Neuronal stem cell (in vitro differentiated cells): ENCODE measurements around the gene PRDX1.
"Not testable (repeated sequence)": the region's sequence is repeated elsewhere in the genome, so short reads cannot be mapped to it uniquely, and the experiment has no call there.

Experiments
- DNase-seq: peaks from one replicate; pipeline ENCODE4 v3.0.0-alpha.2; 2013; ENCODE audit warnings: low spot score
- H2AFZ ChIP-seq: one replicate; pipeline ENCODE4 v1.6.1; 2013; ENCODE audit warnings: mild to moderate bottlenecking, low read length, inconsistent platforms
- H2AK5ac ChIP-seq: 2 replicates; pipeline ENCODE4 v1.6.1; 2013; ENCODE audit warnings: low read depth, mild to moderate bottlenecking, inconsistent platforms, low read length, moderate library complexity, mixed read lengths
- H2BK120ac ChIP-seq: 2 replicates; pipeline ENCODE4 v1.6.1; 2013; ENCODE audit warnings: low read depth, mild to moderate bottlenecking, inconsistent platforms, low read length, moderate library complexity, mixed read lengths
- H2BK12ac ChIP-seq: one replicate; pipeline ENCODE4 v1.6.1; 2013; ENCODE audit warnings: low read length, inconsistent platforms
- H2BK15ac ChIP-seq: 2 replicates; pipeline ENCODE4 v1.6.1; 2013; ENCODE audit warnings: mild to moderate bottlenecking, low read length, inconsistent platforms, mixed read lengths
- H2BK5ac ChIP-seq: one replicate; pipeline ENCODE4 v1.6.1; 2013; ENCODE audit warnings: inconsistent platforms, mild to moderate bottlenecking, low read length, moderate library complexity
- H3K14ac ChIP-seq: one replicate; pipeline ENCODE4 v1.6.1; 2013; ENCODE audit warnings: low read length, inconsistent platforms
- H3K18ac ChIP-seq: 2 replicates; pipeline ENCODE4 v1.6.1; 2013; ENCODE audit warnings: low read length, inconsistent platforms
- H3K23ac ChIP-seq: 2 replicates; pipeline ENCODE4 v1.6.1; 2013; ENCODE audit warnings: low read depth, mild to moderate bottlenecking, mixed read lengths, low read length, inconsistent platforms; ENCODE audit not compliant: poor library complexity
- H3K27ac ChIP-seq: replicated peaks from 3 replicates; pipeline ENCODE4 v1.5.1; 2013; ENCODE audit warnings: low read length, inconsistent platforms
- H3K27me3 ChIP-seq, 3 experiments: 2 replicates each; pipeline ENCODE4 v1.6.1; 2013; ENCODE audit warnings: low read length in 3 of 3, mild to moderate bottlenecking in 2 of 3, inconsistent platforms in 1 of 3, low read depth in 1 of 3, mixed read lengths in 1 of 3, moderate library complexity in 1 of 3; ENCODE audit not compliant: control insufficient read depth in 3 of 3, insufficient read depth in 3 of 3
- H3K36me3 ChIP-seq, 2 donors: replicated peaks in 1 of 2; 2 replicates each; pipeline ENCODE4 v1.6.1; 2013; ENCODE audit warnings: low read length in 2 of 2; ENCODE audit not compliant: control insufficient read depth in 2 of 2, insufficient read depth in 2 of 2
- H3K4ac ChIP-seq: 2 replicates; pipeline ENCODE4 v1.6.1; 2013; ENCODE audit warnings: inconsistent platforms, mild to moderate bottlenecking, low read length, moderate library complexity
- H3K4me1 ChIP-seq, 2 donors: 1 replicate in 1 of 2; 2 replicates in 1 of 2; pipeline ENCODE4 v1.6.1; 2013; ENCODE audit warnings: low read length in 2 of 2, low read depth in 1 of 2; ENCODE audit not compliant: control insufficient read depth in 2 of 2, insufficient read depth in 1 of 2
- H3K4me2 ChIP-seq: one replicate; pipeline ENCODE4 v1.6.1; 2013; ENCODE audit warnings: mild to moderate bottlenecking, low read length, inconsistent platforms; ENCODE audit not compliant: insufficient read depth, poor library complexity, severe bottlenecking
- H3K4me3 ChIP-seq, 2 donors: 2 replicates each; pipeline ENCODE4 v1.5.1; 2013; ENCODE audit warnings: low read length in 2 of 2, mild to moderate bottlenecking in 2 of 2, inconsistent platforms in 1 of 2, moderate library complexity in 1 of 2
- H3K79me1 ChIP-seq: one replicate; pipeline ENCODE4 v1.6.1; 2013; ENCODE audit warnings: low read depth, mild to moderate bottlenecking, inconsistent platforms, low read length, moderate library complexity
- H3K9ac ChIP-seq: one replicate; pipeline ENCODE4 v1.6.1; 2013; ENCODE audit warnings: mild to moderate bottlenecking, low read depth, low read length, inconsistent platforms; ENCODE audit not compliant: poor library complexity
- H3K9me3 ChIP-seq, 2 donors: replicated peaks in 1 of 2; 2 replicates each; pipeline versions ENCODE3 to v1.6.1; 2013; ENCODE audit warnings: low read length in 2 of 2, mild to moderate bottlenecking in 2 of 2, inconsistent platforms in 1 of 2, low read depth in 1 of 2, mixed read lengths in 1 of 2, moderate library complexity in 1 of 2; ENCODE audit not compliant: control insufficient read depth in 2 of 2, insufficient read depth in 1 of 2
- H4K8ac ChIP-seq: one replicate; pipeline ENCODE4 v1.6.1; 2013; ENCODE audit warnings: low read depth, mild to moderate bottlenecking, inconsistent platforms, low read length, moderate library complexity
- H4K91ac ChIP-seq: one replicate; pipeline ENCODE4 v1.6.1; 2013; ENCODE audit warnings: low read length, low read depth, mild to moderate bottlenecking, inconsistent platforms; ENCODE audit not compliant: poor library complexity
- WGBS, 2 donors: extraction: QIAGEN DNeasy Blood & Tissue Kit; methylation state at CpG; one replicate each; pipeline ENCODE4 v1.1.7; 2013; ENCODE audit warnings: missing lambda C conversion rate in 2 of 2, mixed read lengths in 1 of 2; ENCODE audit not compliant: insufficient read length in 2 of 2, insufficient replicate concordance in 1 of 2; ENCODE audit errors: extremely low coverage in 2 of 2; 5-methylcytosine and 5-hydroxymethylcytosine counted together

PRDX1 gene

DNA sequence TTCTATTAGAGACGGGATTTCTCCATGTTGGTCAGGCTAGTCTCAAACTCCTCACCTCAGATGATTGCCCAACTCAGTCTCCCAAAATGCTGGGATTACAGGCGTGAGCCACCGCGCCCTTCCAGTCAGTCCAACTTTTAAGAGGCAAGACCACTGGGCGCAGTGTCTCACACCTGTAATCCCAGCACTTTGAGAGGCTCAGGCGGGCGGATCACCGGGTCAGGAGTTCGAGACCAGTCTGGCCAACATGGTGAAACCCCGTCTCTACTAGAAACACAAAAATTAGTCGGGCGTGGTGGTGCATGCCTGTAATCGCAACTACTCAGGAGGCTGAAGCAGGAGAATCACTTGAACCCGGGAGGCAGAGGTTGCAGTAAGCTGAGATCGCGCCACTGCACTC, 1.9 kb downstream of the PRDX1 start:
- H3K14ac ChIP-seq, H2BK120ac ChIP-seq, H3K18ac ChIP-seq, H3K27ac ChIP-seq, H3K9me3 ChIP-seq, H3K4ac ChIP-seq, H2AFZ ChIP-seq, H3K9ac ChIP-seq, H2BK12ac ChIP-seq, H3K27me3 ChIP-seq, H2AK5ac ChIP-seq, H3K23ac ChIP-seq, H4K8ac ChIP-seq, H3K4me1 ChIP-seq, DNase-seq, H2BK5ac ChIP-seq, H4K91ac ChIP-seq, H3K4me3 ChIP-seq, H3K4me2 ChIP-seq, H2BK15ac ChIP-seq: not testable (repeated sequence)
- WGBS, 2 donors = no CpG with 5 or more reads among the region's 16 CpGs
- Histone ChIP-seq H3K79me1 (peaks cover 13% of the 10 kb centered on the region), H3K36me3 (peaks cover 16 to 36% of the 10 kb centered on the region in 2 donors)

DNA sequence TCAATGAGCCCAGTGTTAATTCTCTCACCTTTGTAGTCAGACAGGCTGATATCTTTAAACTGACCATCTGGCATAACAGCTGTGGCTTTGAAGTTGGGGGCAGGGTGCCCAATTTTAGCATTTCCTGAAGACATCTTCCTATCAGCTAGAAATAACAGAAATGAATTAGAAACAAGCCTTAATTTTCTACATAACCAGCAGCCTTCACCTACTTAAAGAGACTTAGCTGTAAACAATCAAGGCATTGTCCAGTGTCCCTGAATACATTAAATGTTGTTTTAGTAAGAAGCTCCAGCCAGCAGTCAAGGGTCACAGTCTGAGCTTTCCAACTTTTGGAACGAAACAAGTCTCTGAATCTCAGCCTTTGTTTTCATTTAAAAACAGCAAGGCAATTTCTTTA, 2.8 kb downstream of the PRDX1 start:
- no peak overlapping the region for H3K14ac ChIP-seq
- DNase-seq = no peak
- no peak overlapping the region for H3K9ac ChIP-seq
- no peak overlapping the region for H3K4me3 ChIP-seq
- WGBS, 2 donors = no CpG with 5 or more reads among the region's 1 CpG
- H2BK120ac ChIP-seq = no peak overlapping the region
- H3K27me3 ChIP-seq = no peaks in the 10 kb centered on the region
- H3K36me3 ChIP-seq = peaks cover 23 to 43% of the 10 kb centered on the region in 2 donors
- H4K91ac ChIP-seq = no peak overlapping the region
- H3K4me1 ChIP-seq = peaks cover 2 to 9% of the 10 kb centered on the region in 2 donors
- no peaks in the 10 kb centered on the region for H3K9me3 ChIP-seq
- no peak overlapping the region for H2AK5ac ChIP-seq
- H2BK12ac ChIP-seq = no peak overlapping the region
- no peak overlapping the region for H3K4ac ChIP-seq
- no peak overlapping the region for H2AFZ ChIP-seq
- H3K27ac ChIP-seq = no peak overlapping the region
- no peak overlapping the region for H3K23ac ChIP-seq
- H4K8ac ChIP-seq = no peak overlapping the region
- H3K79me1 ChIP-seq = peaks cover 13% of the 10 kb centered on the region
- H2BK5ac ChIP-seq = no peak overlapping the region
- H3K18ac ChIP-seq = no peak overlapping the region
- H2BK15ac ChIP-seq = no peak overlapping the region
- H3K4me2 ChIP-seq = peak overlapping the region; percentile 32

DNA sequence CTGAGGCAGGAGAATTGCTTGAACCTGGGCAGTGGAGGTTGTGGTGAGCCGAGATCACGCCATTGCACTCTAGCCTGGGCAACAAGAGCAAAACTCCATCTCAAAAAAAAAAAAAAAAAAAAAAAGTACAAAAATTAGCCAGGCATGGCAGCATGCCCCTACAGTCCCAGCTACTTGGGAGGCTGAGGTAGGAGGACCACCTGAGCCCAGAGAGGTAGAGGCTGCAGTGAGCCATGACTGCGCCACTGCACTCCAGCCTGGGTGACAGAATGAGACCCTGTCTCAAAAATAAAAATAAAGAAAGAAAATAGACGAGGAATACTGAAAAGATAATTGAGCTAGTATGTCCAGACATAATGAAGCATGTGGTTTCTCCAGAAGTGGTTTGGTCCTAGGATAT, 3.3 kb downstream of the PRDX1 start:
- not testable (repeated sequence) for H3K4me1 ChIP-seq, H3K4me2 ChIP-seq, H3K23ac ChIP-seq, H2BK120ac ChIP-seq, H2AK5ac ChIP-seq, H3K4ac ChIP-seq, H3K4me3 ChIP-seq, H3K27me3 ChIP-seq, H3K14ac ChIP-seq, H3K9ac ChIP-seq, H4K91ac ChIP-seq, H3K27ac ChIP-seq, H2BK5ac ChIP-seq, H3K18ac ChIP-seq, H4K8ac ChIP-seq, H2AFZ ChIP-seq, H3K9me3 ChIP-seq, H2BK15ac ChIP-seq, DNase-seq, H2BK12ac ChIP-seq
- Histone ChIP-seq H3K36me3 (peaks cover 28 to 49% of the 10 kb centered on the region in 2 donors), H3K79me1 (peaks cover 13% of the 10 kb centered on the region)
- no CpG with 5 or more reads among the region's 4 CpGs for WGBS, 2 donors

DNA sequence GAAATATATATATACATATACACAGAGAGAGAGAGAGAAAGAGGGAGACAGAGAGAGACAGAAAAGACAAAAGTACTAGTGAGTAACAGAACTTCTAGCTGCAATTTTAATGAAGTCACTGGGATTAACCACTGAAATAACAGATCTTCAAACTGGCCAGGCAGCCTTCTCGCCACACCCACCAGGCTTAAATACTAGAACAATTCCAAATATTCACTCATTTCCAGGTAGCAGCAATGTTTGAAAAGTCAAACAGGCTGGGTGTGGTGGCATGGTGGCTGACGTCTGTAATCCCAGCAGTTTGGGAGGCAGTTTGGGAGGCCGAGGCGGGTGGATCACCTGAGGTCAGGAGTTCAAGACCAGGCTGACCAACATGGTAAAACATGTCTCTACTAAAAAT, 5.2 kb downstream of the PRDX1 start:
- no peak overlapping the region for H3K4ac ChIP-seq
- H2BK120ac ChIP-seq = no peak overlapping the region
- H3K27ac ChIP-seq = no peak overlapping the region
- peaks cover 36 to 67% of the 10 kb centered on the region in 2 donors for H3K36me3 ChIP-seq
- no peak overlapping the region for H3K14ac ChIP-seq
- H2AFZ ChIP-seq = no peak overlapping the region
- no peak overlapping the region for H2BK12ac ChIP-seq
- no peak overlapping the region for H2BK15ac ChIP-seq
- no peak overlapping the region for H2AK5ac ChIP-seq
- H3K4me2 ChIP-seq = no peak overlapping the region
- no peak overlapping the region for H4K8ac ChIP-seq
- H3K79me1 ChIP-seq = peaks cover 11% of the 10 kb centered on the region
- no peak for DNase-seq
- no peak overlapping the region for H3K9ac ChIP-seq
- peaks cover 2 to 9% of the 10 kb centered on the region in 2 donors for H3K4me1 ChIP-seq
- no peaks in the 10 kb centered on the region for H3K27me3 ChIP-seq
- no peak overlapping the region for H2BK5ac ChIP-seq
- WGBS, 2 donors = no CpG with 5 or more reads among the region's 4 CpGs
- no peak overlapping the region for H3K23ac ChIP-seq
- H3K18ac ChIP-seq = no peak overlapping the region
- no peak overlapping the region for H3K4me3 ChIP-seq
- no peaks in the 10 kb centered on the region for H3K9me3 ChIP-seq
- no peak overlapping the region for H4K91ac ChIP-seq
